ENCODE results near the gene PDZD7. TPM values are rescaled to one million over a fixed set of nuclear protein-coding genes. Genes with fewer than 3 reads are reported as not detected.

Gene PDZD7
- total and polyA plus RNA-seq, 4 donors, result 0.09 to 1.3 (median 0.55) TPM

- peak within 1 kb of the TSS; percentile 82 for H3K4me3 ChIP-seq
- H3K9me3 ChIP-seq (ENCODE audit: control insufficient read depth in 4 of 4, insufficient read depth in 3 of 4, low read length in 3 of 4), result no peaks in the 10 kb centered on the region
- ATAC-seq (ENCODE audit: insufficient read depth, low FRiP score) (peak; percentile 80), DNase-seq (peak; percentile 84 to 88 (median 85))
- peaks cover 7 to 21% (median 10%) of the 10 kb centered on the region in 5 donors for H3K4me1 ChIP-seq (ENCODE audit: control insufficient read depth in 5 of 5, insufficient read depth in 5 of 5, low read length in 5 of 5)
- 1% methylated on average over 73 to 75 of the region's 75 CpGs for WGBS, 2 donors
- H3K9ac ChIP-seq (ENCODE audit: insufficient read depth in 1 of 2, low read length in 2 of 2), result peak within 1 kb of the TSS in 1 of 2 donors; percentile 7
- no peaks in the 10 kb centered on the region for H3K27me3 ChIP-seq (ENCODE audit: control insufficient read depth in 3 of 3, insufficient read depth in 3 of 3, low read length in 2 of 3)
- peak within 1 kb of the TSS; percentile 80 to 84 for H3K27ac ChIP-seq (ENCODE audit: low read depth in 1 of 2, low read length in 1 of 2)
- TF ChIP-seq, protein P1, sequence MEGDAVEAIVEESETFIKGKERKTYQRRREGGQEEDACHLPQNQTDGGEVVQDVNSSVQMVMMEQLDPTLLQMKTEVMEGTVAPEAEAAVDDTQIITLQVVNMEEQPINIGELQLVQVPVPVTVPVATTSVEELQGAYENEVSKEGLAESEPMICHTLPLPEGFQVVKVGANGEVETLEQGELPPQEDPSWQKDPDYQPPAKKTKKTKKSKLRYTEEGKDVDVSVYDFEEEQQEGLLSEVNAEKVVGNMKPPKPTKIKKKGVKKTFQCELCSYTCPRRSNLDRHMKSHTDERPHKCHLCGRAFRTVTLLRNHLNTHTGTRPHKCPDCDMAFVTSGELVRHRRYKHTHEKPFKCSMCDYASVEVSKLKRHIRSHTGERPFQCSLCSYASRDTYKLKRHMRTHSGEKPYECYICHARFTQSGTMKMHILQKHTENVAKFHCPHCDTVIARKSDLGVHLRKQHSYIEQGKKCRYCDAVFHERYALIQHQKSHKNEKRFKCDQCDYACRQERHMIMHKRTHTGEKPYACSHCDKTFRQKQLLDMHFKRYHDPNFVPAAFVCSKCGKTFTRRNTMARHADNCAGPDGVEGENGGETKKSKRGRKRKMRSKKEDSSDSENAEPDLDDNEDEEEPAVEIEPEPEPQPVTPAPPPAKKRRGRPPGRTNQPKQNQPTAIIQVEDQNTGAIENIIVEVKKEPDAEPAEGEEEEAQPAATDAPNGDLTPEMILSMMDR (IDR thresholded peaks at IDR 0.05; ENCODE audit: control extremely low read depth, extremely low read depth), result no peak
- H3K36me3 ChIP-seq (ENCODE audit: control insufficient read depth in 4 of 4, insufficient read depth in 4 of 4, low read length in 4 of 4), result peaks cover 6 to 32% (median 24%) of the 10 kb centered on the region in 4 donors
Observed at GRCh38 chr10:100986952-100987684, 43.8 kb downstream of the PDZD7 start, which contains the start of the genes MRPL43 and TWNK. Gene MRPL43 (minus strand): TSS chr10:100987497. CDS start chr10:100987443, 54 bp downstream. Gene TWNK (plus strand): TSS chr10:100987543. CDS start chr10:100988211, 668 bp downstream.

DNA sequence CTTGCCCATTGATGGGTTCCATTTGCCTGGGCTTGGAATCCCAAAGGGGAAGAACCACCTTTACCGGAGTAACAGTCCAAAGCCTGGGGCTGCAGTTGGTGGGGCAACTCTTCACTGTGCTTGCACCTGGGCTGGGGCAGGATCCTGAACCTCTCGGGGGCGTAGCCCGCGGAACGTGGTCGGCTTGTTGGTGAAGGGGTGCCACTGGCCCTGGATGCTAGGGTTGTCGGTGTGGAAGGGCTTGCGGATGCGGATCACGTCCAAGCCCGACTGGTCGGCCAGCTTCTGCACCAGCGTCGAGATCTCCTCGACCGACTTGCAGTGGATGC, 44.3 kb downstream of the PDZD7 start:
- Histone ChIP-seq H3K9me3 (ENCODE audit: control insufficient read depth in 4 of 4, insufficient read depth in 3 of 4, low read length in 3 of 4) (no peaks in the 10 kb centered on the region), H3K9ac (ENCODE audit: insufficient read depth in 1 of 2, low read length in 2 of 2) (peak overlapping the region in 1 of 2 donors; percentile 7), H3K27me3 (ENCODE audit: control insufficient read depth in 3 of 3, insufficient read depth in 3 of 3, low read length in 2 of 3) (no peaks in the 10 kb centered on the region), H3K27ac (ENCODE audit: low read depth in 1 of 2, low read length in 1 of 2) (no peak overlapping the region), H3K4me3 (peak overlapping the region; percentile 82), H3K36me3 (ENCODE audit: control insufficient read depth in 4 of 4, insufficient read depth in 4 of 4, low read length in 4 of 4) (peaks cover 6 to 32% (median 25%) of the 10 kb centered on the region in 4 donors), H3K4me1 (ENCODE audit: control insufficient read depth in 5 of 5, insufficient read depth in 5 of 5, low read length in 5 of 5) (peaks cover 7 to 21% (median 10%) of the 10 kb centered on the region in 5 donors)
- DNase-seq (no peak), ATAC-seq (ENCODE audit: insufficient read depth, low FRiP score) (no peak)
- 21 to 27% methylated on average over 17 of the region's 17 CpGs for WGBS, 2 donors
- TF ChIP-seq, protein P1 (IDR thresholded peaks at IDR 0.05; ENCODE audit: control extremely low read depth, extremely low read depth), result no peak

- H3K9me3 ChIP-seq (ENCODE audit: control insufficient read depth in 4 of 4, insufficient read depth in 3 of 4, low read length in 3 of 4), result no peaks in the 10 kb centered on the region
- TF ChIP-seq, protein P1 (IDR thresholded peaks at IDR 0.05; ENCODE audit: control extremely low read depth, extremely low read depth), result no peak
- no peak overlapping the region for H3K9ac ChIP-seq (ENCODE audit: insufficient read depth in 1 of 2, low read length in 2 of 2)
- H3K36me3 ChIP-seq (ENCODE audit: control insufficient read depth in 4 of 4, insufficient read depth in 4 of 4, low read length in 4 of 4), result peaks cover 3 to 33% (median 26%) of the 10 kb centered on the region in 4 donors
- H3K4me3 ChIP-seq, result no peak overlapping the region
- 69 to 85% methylated on average over 5 of the region's 5 CpGs for WGBS, 2 donors
- no peaks in the 10 kb centered on the region for H3K27me3 ChIP-seq (ENCODE audit: control insufficient read depth in 3 of 3, insufficient read depth in 3 of 3, low read length in 2 of 3)
- ATAC-seq (ENCODE audit: insufficient read depth, low FRiP score) (no peak), DNase-seq (no peak)
- H3K4me1 ChIP-seq (ENCODE audit: control insufficient read depth in 5 of 5, insufficient read depth in 5 of 5, low read length in 5 of 5), result peaks cover 7 to 21% (median 10%) of the 10 kb centered on the region in 5 donors
- H3K27ac ChIP-seq (ENCODE audit: low read depth in 1 of 2, low read length in 1 of 2), result no peak overlapping the region
Observed at GRCh38 chr10:100985336-100985735, 45.6 kb downstream of the PDZD7 start.

All from lung (tissue), 12 donors.